Panc1 (cell line): Measurements from ENCODE around the gene RNF148.

Source experiments
- CTCF ChIP-seq: fragments of 450-650 bp; IDR thresholded peaks from 2 replicates; pipeline ENCODE4 v1.5.1; 2017; ENCODE audit warnings: mild to moderate bottlenecking
- POLR2AphosphoS5 ChIP-seq: IDR thresholded peaks from 2 replicates; pipeline ENCODE4 v1.6.1; 2012; ENCODE audit warnings: mild to moderate bottlenecking, low read depth, low read length, moderate library complexity
- REST ChIP-seq, 2 experiments: IDR thresholded peaks; 2 replicates each; pipeline ENCODE4 v1.6.1; 2011 to 2012; ENCODE audit warnings: low read depth in 2 of 2, control low read depth in 1 of 2, low read length in 1 of 2, mild to moderate bottlenecking in 1 of 2, moderate library complexity in 1 of 2; ENCODE audit not compliant: insufficient read depth in 1 of 2
- SIN3A ChIP-seq: IDR thresholded peaks from 2 replicates; pipeline ENCODE4 v1.6.1; 2012; ENCODE audit warnings: low read depth, mild to moderate bottlenecking, low read length, moderate library complexity, borderline replicate concordance; ENCODE audit not compliant: insufficient read depth
- TCF7L2 ChIP-seq: IDR thresholded peaks from 2 replicates; pipeline ENCODE4 v1.6.1; 2011; ENCODE audit warnings: mild to moderate bottlenecking, low read depth, low read length, inconsistent platforms

- TF ChIP-seq CTCF (no peak), POLR2AphosphoS5 (no peak), SIN3A (no peak), REST (IDR thresholded peaks at IDR 0.05; ENCODE audit: insufficient read depth in 1 of 2, low read depth in 2 of 2, low read length in 1 of 2) (no peak), TCF7L2 (no peak)
Measured at GRCh38 chr7:122676466-122676865, 26.3 kb downstream of the RNF148 start.
